ENCODE results near the gene CHST15.
A peak's percentile ranks its signal among the peaks of the same experiment; 100 is the strongest.
"Not testable (repeated sequence)": the region's sequence is repeated elsewhere in the genome, so short reads cannot be mapped to it uniquely, and the experiment has no call there.

Gene CHST15

GRCh38 chr10:124047427-124048152, 45.8 kb downstream of the CHST15 start:
- no peak for FAIRE-seq
- no peak for DNase-seq (ENCODE audit: low spot score)

GRCh38 chr10:124045801-124046355, 47.5 kb downstream of the CHST15 start:
- FAIRE-seq, result no peak
- DNase-seq (ENCODE audit: low spot score), result no peak

- DNase-seq (ENCODE audit: low spot score) (no peak), FAIRE-seq (no peak)
These were observed 48.1 kb downstream of the CHST15 start for GRCh38 chr10:124045276-124045675.

- DNase-seq (ENCODE audit: low spot score), result no peak
- no peak for FAIRE-seq
These were observed 49.1 kb downstream of the CHST15 start for GRCh38 chr10:124044143-124044862.

GRCh38 chr10:124043310-124044142, 49.9 kb downstream of the CHST15 start:
- no peak for DNase-seq (ENCODE audit: low spot score)
- peak; percentile 72 for FAIRE-seq

- DNase-seq (ENCODE audit: low spot score) (no peak), FAIRE-seq (no peak)
These were observed 50.6 kb downstream of the CHST15 start for GRCh38 chr10:124042656-124043309.

- FAIRE-seq (no peak), DNase-seq (ENCODE audit: low spot score) (no peak)
These were observed 51.5 kb downstream of the CHST15 start for GRCh38 chr10:124041675-124042445.

- no peak for FAIRE-seq
- no peak for DNase-seq (ENCODE audit: low spot score)
These were observed 52.8 kb downstream of the CHST15 start for GRCh38 chr10:124040451-124041188.

GRCh38 chr10:124039483-124040013, 53.9 kb downstream of the CHST15 start:
- FAIRE-seq, result no peak
- no peak for DNase-seq (ENCODE audit: low spot score)

GRCh38 chr10:124037784-124038183, 55.6 kb downstream of the CHST15 start:
- FAIRE-seq, result no peak

GRCh38 chr10:124037286-124037685, 56.1 kb downstream of the CHST15 start:
- FAIRE-seq, result no peak
- DNase-seq (ENCODE audit: low spot score), result no peak

More at GRCh38 chr10:124037784-124038183, 55.6 kb downstream of the CHST15 start:
- DNase-seq (ENCODE audit: low spot score), result no peak

GRCh38 chr10:124036746-124037145, 56.7 kb downstream of the CHST15 start:
- DNase-seq (ENCODE audit: low spot score), result no peak
- no peak for FAIRE-seq

GRCh38 chr10:124035928-124036558, 57.4 kb downstream of the CHST15 start:
- DNase-seq (ENCODE audit: low spot score), result peak; percentile 29
- FAIRE-seq, result no peak

GRCh38 chr10:124035306-124035927, 58.0 kb downstream of the CHST15 start:
- no peak for FAIRE-seq

GRCh38 chr10:124034576-124035305, 58.7 kb downstream of the CHST15 start:
- DNase-seq (ENCODE audit: low spot score); FAIRE-seq: not testable (repeated sequence)

More at GRCh38 chr10:124035306-124035927, 58.0 kb downstream of the CHST15 start:
- no peak for DNase-seq (ENCODE audit: low spot score)

- DNase-seq (ENCODE audit: low spot score), result no peak
- FAIRE-seq, result no peak
These were observed 59.5 kb downstream of the CHST15 start for GRCh38 chr10:124033887-124034218.

GRCh38 chr10:124032971-124033886, 60.2 kb downstream of the CHST15 start:
- no peak for FAIRE-seq

More at GRCh38 chr10:124032971-124033886, 60.2 kb downstream of the CHST15 start:
- peak; percentile 44 for DNase-seq (ENCODE audit: low spot score)

Data from urothelium cell line (cell line).